HEK293T (cell line): Measurements from ENCODE around the gene MAML2.

ENCODE experiments used
- BHLHE40 ChIP-seq: fragments of 450-650 bp; IDR thresholded peaks from 2 replicates; pipeline ENCODE4 v1.6.1; 2016; ENCODE audit warnings: mild to moderate bottlenecking, moderate library complexity, borderline replicate concordance
- CTBP1 ChIP-seq: fragments of 450-650 bp; IDR thresholded peaks from 2 replicates; pipeline ENCODE4 v1.6.1; 2016; ENCODE audit warnings: borderline replicate concordance
- FOXK2 ChIP-seq: fragments of 450-650 bp; IDR thresholded peaks from 2 replicates; pipeline ENCODE4 v1.6.1; 2016; ENCODE audit warnings: mild to moderate bottlenecking
- TARDBP ChIP-seq: fragments of 450-650 bp; IDR thresholded peaks from 2 replicates; pipeline ENCODE4 v1.6.1; 2016
- TF ChIP-seq, protein P1 (sequence below): fragments of 450-650 bp; IDR thresholded peaks from 2 replicates; pipeline ENCODE4 v1.6.1; 2016

- no peak for TF ChIP-seq CTBP1
- no peak for TF ChIP-seq TARDBP
- TF ChIP-seq, protein P1, sequence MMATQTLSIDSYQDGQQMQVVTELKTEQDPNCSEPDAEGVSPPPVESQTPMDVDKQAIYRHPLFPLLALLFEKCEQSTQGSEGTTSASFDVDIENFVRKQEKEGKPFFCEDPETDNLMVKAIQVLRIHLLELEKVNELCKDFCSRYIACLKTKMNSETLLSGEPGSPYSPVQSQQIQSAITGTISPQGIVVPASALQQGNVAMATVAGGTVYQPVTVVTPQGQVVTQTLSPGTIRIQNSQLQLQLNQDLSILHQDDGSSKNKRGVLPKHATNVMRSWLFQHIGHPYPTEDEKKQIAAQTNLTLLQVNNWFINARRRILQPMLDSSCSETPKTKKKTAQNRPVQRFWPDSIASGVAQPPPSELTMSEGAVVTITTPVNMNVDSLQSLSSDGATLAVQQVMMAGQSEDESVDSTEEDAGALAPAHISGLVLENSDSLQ = peak; percentile 69; the same call in 1 of the 2 replicates
- TF ChIP-seq BHLHE40 = no peak
- TF ChIP-seq FOXK2 = no peak
These were observed 96.1 kb downstream of the MAML2 start for GRCh38 chr11:96246718-96247552.
